Prostate gland (tissue), 2 donors: ENCODE data around the gene GEN1. TPM values are rescaled to one million over a fixed set of nuclear protein-coding genes. Genes with fewer than 3 reads are reported as not detected.

Experiments used
- DNase-seq: peaks from one replicate; pipeline ENCODE4 v3.0.0-alpha.2; 2019; ENCODE audit warnings: low spot score
- H3K27ac ChIP-seq, 2 donors: fragments of 200-600 bp; sonication (generic); 2 replicates each; pipeline ENCODE4 v1.5.1; 2017 to 2019
- H3K27me3 ChIP-seq: fragments of 200-600 bp; sonication (generic); replicated peaks from 2 replicates; pipeline ENCODE4 v1.5.1; 2019; ENCODE audit not compliant: insufficient read depth
- H3K36me3 ChIP-seq, 2 donors: fragments of 200-600 bp; sonication (generic); 1 replicate in 1 of 2; 2 replicates in 1 of 2; pipeline versions ENCODE4 v1.5.1 to v1.8.1; 2017 to 2019
- H3K4me1 ChIP-seq: fragments of 200-600 bp; sonication (generic); replicated peaks from 2 replicates; pipeline ENCODE4 v1.5.1; 2019
- H3K4me3 ChIP-seq, 2 donors: fragments of 200-600 bp; sonication (generic); 2 replicates each; pipeline ENCODE4 v1.5.1; 2017 to 2019
- H3K9me3 ChIP-seq: fragments of 200-600 bp; sonication (generic); 2 replicates; pipeline ENCODE4 v1.5.1; 2017
- POLR2A ChIP-seq: fragments of 450-650 bp; IDR thresholded peaks from one replicate; pipeline ENCODE4 v1.6.1; 2016; ENCODE audit warnings: antibody characterized with exemption, mild to moderate bottlenecking
- POLR2AphosphoS5 ChIP-seq: sonication (generic); formaldehyde crosslinking; IDR thresholded peaks from one replicate; pipeline ENCODE4 v1.6.1; 2017; ENCODE audit warnings: antibody characterized with exemption
- WGBS: methylation state at CpG from one replicate; pipeline ENCODE4 v1.1.5; 2018; 5-methylcytosine and 5-hydroxymethylcytosine counted together
- intact Hi-C: fragments of 100-400 bp; cut with DNase I; formaldehyde crosslinking; loops from one replicate; pipeline ENCODE4 v1.14.2; 2022
- total RNA-seq, 2 donors: library from RNA; depleted of rRNA; stranded (reverse); fragments of >200 nt; gene quantifications; one replicate each; pipeline ENCODE4 v1.1.0, GENCODE V29; 2016
- TF ChIP-seq, protein P1 (sequence below), 4 experiments: fragments of 200-600 bp in 2 of 4; fragments of 450-650 bp in 2 of 4; sonication (generic) in 2 of 4; IDR thresholded peaks; 1 replicate in 3 of 4; 2 replicates in 1 of 4; pipeline ENCODE4 v1.5.1; 2016 to 2019; ENCODE audit warnings: antibody characterized with exemption in 4 of 4, mild to moderate bottlenecking in 2 of 4, moderate library complexity in 2 of 4

Gene GEN1
- total RNA-seq, 2 donors from 2014 or later: 5.0 to 15.3 TPM

DNA sequence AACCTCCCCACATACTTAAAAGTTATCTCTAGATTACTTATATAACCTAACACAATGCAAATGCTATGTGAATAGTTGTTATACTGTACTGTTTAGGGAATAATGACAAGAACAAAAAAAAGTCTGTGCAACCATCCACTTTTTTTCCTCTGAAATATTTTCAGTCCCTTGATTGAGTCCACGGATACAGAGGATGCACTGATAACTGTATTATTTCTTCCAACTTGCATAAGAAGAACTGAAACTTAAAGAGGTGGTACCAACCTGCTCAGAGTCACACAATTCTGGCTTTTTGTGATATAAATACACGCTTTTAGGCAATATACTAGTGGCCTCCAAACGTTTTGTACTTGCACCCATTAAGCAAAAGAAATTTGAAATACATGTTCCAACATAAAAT lies 1.7 kb upstream of the GEN1 start:
- no peak overlapping the region for H3K4me3 ChIP-seq
- TF ChIP-seq, protein P1, sequence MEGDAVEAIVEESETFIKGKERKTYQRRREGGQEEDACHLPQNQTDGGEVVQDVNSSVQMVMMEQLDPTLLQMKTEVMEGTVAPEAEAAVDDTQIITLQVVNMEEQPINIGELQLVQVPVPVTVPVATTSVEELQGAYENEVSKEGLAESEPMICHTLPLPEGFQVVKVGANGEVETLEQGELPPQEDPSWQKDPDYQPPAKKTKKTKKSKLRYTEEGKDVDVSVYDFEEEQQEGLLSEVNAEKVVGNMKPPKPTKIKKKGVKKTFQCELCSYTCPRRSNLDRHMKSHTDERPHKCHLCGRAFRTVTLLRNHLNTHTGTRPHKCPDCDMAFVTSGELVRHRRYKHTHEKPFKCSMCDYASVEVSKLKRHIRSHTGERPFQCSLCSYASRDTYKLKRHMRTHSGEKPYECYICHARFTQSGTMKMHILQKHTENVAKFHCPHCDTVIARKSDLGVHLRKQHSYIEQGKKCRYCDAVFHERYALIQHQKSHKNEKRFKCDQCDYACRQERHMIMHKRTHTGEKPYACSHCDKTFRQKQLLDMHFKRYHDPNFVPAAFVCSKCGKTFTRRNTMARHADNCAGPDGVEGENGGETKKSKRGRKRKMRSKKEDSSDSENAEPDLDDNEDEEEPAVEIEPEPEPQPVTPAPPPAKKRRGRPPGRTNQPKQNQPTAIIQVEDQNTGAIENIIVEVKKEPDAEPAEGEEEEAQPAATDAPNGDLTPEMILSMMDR (IDR thresholded peaks at IDR 0.05): no peak
- no peak for TF ChIP-seq POLR2A
- TF ChIP-seq POLR2AphosphoS5: no peak

DNA sequence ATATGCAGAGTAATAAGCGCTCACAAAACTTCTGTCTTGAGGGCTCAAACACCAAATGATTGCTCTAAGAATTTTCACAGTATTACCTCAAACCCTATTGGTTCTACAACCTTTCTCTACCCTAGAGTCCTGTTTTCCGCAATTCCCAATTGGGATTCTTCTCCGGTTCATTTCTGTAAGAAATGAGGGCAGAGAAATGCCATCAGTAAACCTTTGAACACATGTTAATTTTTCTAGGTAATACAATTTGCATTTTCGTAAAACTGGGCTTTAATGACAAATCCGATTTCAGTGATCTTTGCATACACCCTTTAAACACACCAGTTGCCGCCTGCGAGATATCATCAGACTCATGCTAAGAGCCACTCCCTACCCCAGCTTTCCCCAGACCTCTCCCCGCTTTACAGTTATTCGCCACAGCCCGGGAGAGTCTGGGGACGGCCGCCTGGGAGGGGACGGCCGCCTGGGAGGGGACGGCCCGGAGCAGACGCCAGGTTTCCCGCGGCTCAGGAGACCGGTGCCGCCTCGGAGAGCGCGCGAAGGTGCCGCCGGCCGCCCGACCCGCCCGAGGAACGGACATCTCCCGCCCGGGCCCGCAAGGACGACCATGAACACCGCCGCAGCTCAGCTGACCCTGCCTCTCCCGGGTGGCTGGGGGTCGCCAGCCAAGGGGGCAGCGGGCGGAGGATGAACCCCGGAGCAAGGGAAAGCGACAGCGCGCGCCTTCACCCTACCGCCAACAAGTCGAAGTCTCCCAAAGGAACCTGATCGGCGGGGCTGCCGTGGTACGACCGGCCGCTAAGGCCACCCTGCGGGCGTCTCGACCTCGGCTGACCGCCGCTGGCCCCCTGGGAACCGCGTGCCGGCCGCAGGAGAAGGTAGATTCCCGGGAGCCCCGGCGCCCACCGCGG lies 791 bp upstream of the GEN1 start:
- WGBS: 2% methylated on average over 46 of the region's 70 CpGs
- no peak for TF ChIP-seq POLR2AphosphoS5
- TF ChIP-seq, protein P1 (IDR thresholded peaks at IDR 0.05): no peak
- TF ChIP-seq POLR2A: peak; percentile 38
- no peaks in the 10 kb centered on the region for H3K27me3 ChIP-seq
- no peaks in the 10 kb centered on the region for H3K36me3 ChIP-seq
- peak overlapping the region; percentile 93 to 97 for H3K4me3 ChIP-seq
- H3K9me3 ChIP-seq: no peaks in the 10 kb centered on the region
- no peaks in the 10 kb centered on the region for H3K4me1 ChIP-seq
- DNase-seq: peak; percentile 23
- intact Hi-C loops: loop anchor here (10.0 kb wide), 1 partner anchor 1088 kb away; the partner anchor contains the start of gene CYRIA
- peak overlapping the region; percentile 96 to 97 for H3K27ac ChIP-seq

More for the DNA sequence above, 1.7 kb upstream of the GEN1 start:
- DNase-seq: no peak
- no peaks in the 10 kb centered on the region for H3K4me1 ChIP-seq
- 56% methylated on average over 3 of the region's 3 CpGs for WGBS
- no peaks in the 10 kb centered on the region for H3K36me3 ChIP-seq
- H3K27me3 ChIP-seq: no peaks in the 10 kb centered on the region
- no peak overlapping the region for H3K27ac ChIP-seq
- intact Hi-C loops: loop anchor here (10.0 kb wide), 1 partner anchor 1087 kb away; the partner anchor contains the start of gene CYRIA
- no peaks in the 10 kb centered on the region for H3K9me3 ChIP-seq

DNA sequence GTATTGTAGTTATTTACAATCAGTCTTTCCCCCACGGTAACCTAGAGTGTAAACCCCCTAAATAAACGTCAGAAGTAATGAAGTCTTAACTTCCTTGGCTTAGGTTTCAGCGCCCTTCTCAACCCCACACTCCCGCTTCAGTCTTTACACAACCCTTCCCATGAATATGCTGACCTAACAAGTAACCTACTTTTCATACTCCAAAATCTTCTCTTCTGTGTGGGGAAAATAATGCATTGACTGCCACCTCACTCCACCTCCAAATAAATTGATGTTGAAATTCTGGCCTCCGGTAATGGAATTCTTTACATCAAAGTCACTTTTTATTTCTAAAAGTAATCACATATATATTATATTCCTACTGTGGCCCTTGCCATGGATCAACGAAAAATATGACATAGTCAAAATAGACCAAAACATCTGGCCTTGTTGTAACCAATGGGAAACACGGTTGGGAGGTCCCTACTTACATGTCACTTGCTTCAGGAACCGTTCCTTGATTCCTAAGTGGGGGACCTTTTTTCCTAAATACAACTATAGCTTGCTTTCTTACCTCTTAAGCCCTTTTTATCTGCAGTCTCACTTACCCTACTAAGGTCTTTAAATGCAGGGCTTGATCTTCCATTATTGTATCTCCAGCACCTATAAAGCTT lies 961 bp downstream of the GEN1 start:
- Histone ChIP-seq H3K4me3 (peak overlapping the region; percentile 93 to 97), H3K27ac (no peak overlapping the region), H3K36me3 (no peaks in the 10 kb centered on the region), H3K9me3 (no peaks in the 10 kb centered on the region), H3K27me3 (no peaks in the 10 kb centered on the region), H3K4me1 (no peaks in the 10 kb centered on the region)
- DNase-seq: no peak
- intact Hi-C loops: loop anchor here (10.0 kb wide), 1 partner anchor 1090 kb away; the partner anchor contains the start of gene CYRIA
- TF ChIP-seq POLR2A: no peak
- TF ChIP-seq, protein P1 (IDR thresholded peaks at IDR 0.05): no peak
- TF ChIP-seq POLR2AphosphoS5: no peak
- 17% methylated on average over 8 of the region's 8 CpGs for WGBS

DNA sequence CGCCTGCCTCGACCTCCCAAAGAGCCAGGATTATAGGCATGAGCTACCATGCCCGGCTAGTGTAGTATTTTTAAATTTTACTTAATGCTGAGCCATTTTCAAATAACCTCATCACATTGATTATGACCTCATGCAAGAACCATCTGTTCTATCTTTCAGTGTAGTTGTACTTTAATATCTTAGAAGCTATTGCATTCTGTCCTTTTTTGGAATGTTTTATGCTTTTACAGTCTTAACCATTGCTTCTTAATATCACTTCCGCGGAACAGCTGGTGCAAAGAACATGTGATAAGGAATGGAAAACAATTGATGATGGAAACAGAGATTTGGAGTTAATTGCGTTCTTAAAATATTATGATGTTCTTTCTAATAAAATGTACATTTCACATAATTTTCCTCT lies 2.7 kb downstream of the GEN1 start:
- DNase-seq: no peak
- intact Hi-C loops: loop anchor here (10.0 kb wide), 1 partner anchor 1092 kb away; the partner anchor contains the start of gene CYRIA
- no peaks in the 10 kb centered on the region for H3K4me1 ChIP-seq
- no peaks in the 10 kb centered on the region for H3K36me3 ChIP-seq
- 68% methylated on average over 6 of the region's 6 CpGs for WGBS
- H3K9me3 ChIP-seq: no peaks in the 10 kb centered on the region
- H3K27me3 ChIP-seq: no peaks in the 10 kb centered on the region
- no peak overlapping the region for H3K4me3 ChIP-seq
- TF ChIP-seq, protein P1 (IDR thresholded peaks at IDR 0.05): no peak
- TF ChIP-seq POLR2A (no peak), POLR2AphosphoS5 (no peak)
- H3K27ac ChIP-seq: no peak overlapping the region
